ENCODE results near the gene OR5C1.

Gene OR5C1

DNA sequence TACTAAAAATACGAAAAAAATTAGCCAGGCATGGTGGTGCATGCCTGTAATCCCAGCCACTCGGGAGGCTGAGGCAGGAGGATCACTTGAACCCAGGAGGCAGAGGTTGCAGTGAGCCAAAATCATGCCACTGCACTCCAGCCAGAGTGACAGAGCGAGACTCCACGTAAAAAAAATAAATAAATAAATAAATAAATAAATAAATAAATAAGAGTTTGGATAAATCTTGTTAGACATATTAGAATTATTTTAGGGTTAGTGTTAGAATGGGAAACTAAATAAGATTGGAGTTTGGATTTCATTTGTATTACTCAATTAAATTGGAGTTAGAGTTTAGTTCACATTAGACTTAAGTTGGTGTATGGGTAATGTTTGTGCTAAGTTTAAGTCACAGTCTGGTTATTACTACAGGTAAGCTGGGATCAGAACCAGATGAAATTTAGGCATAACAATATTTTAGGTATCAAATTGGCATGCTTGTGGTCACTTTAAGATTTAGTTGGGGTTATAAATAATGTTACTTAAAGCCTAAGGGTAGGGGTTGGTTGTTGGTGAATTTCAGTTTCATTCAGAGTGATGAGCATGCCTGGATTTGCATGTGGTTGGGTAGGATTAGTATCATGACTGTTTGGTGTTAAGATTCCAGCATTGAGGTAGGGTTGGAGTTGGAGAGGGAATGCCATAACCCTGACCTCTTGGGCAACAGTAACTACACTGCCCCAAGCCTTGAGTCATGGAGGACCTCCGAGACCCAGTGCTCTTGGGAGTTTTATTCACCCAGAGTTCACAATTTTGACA lies 3.3 kb downstream of the OR5C1 start:
- TF ChIP-seq, protein P1, sequence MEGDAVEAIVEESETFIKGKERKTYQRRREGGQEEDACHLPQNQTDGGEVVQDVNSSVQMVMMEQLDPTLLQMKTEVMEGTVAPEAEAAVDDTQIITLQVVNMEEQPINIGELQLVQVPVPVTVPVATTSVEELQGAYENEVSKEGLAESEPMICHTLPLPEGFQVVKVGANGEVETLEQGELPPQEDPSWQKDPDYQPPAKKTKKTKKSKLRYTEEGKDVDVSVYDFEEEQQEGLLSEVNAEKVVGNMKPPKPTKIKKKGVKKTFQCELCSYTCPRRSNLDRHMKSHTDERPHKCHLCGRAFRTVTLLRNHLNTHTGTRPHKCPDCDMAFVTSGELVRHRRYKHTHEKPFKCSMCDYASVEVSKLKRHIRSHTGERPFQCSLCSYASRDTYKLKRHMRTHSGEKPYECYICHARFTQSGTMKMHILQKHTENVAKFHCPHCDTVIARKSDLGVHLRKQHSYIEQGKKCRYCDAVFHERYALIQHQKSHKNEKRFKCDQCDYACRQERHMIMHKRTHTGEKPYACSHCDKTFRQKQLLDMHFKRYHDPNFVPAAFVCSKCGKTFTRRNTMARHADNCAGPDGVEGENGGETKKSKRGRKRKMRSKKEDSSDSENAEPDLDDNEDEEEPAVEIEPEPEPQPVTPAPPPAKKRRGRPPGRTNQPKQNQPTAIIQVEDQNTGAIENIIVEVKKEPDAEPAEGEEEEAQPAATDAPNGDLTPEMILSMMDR (IDR thresholded peaks at IDR 0.05; ENCODE audit: insufficient read depth, low read length, missing control alignments): no peak
- POLR2A ChIA-PET: no interaction called here

DNA sequence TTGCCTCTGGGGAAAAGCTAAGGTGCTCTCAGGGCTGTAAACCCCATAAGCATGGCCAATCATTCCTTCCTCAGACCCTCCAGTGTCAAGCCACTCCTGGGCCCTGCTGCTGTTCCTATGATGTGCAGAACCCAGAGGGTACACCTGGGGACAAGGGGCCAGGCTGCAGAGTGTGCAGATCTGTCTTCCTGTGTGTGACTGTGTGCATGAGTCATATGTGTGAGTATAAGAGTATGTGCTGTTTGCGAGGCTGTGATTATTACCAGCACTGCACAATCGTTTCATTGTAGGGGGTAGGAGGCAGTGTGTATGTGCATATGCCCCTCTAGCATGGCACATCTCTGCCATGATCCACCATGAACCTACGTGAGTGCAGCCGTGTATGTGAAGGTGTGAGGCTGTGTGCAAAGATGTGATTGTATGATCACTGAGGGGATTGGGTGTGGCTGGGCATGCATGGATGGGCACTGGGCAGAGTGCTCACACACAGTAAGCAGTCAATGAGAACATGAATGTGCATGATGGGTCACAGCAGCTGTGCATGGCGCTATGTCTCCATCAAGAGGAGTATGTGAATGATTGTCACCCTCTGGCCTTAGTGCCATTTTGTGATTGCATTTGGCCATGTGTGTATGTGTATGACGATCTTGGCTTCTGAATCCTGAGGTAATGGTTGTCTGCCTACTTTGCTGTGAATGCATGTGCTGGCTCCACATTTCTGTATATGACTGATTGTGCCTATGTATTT lies 8.8 kb downstream of the OR5C1 start:
- no peak for DNase-seq (ENCODE audit: low read depth, low spot score)
- CTCF ChIA-PET: no interaction called here
- H3K4me3 ChIP-seq (ENCODE audit: low read depth, low read length): no peak overlapping the region
- TF ChIP-seq, protein P1 (IDR thresholded peaks at IDR 0.05; ENCODE audit: insufficient read depth, low read length, missing control alignments): no peak
- POLR2A ChIA-PET: no interaction called here

More for the DNA sequence above, 3.3 kb downstream of the OR5C1 start:
- no peak for DNase-seq (ENCODE audit: low read depth, low spot score)
- H3K4me3 ChIP-seq (ENCODE audit: low read depth, low read length): no peak overlapping the region
- CTCF ChIA-PET: no interaction called here

DNA sequence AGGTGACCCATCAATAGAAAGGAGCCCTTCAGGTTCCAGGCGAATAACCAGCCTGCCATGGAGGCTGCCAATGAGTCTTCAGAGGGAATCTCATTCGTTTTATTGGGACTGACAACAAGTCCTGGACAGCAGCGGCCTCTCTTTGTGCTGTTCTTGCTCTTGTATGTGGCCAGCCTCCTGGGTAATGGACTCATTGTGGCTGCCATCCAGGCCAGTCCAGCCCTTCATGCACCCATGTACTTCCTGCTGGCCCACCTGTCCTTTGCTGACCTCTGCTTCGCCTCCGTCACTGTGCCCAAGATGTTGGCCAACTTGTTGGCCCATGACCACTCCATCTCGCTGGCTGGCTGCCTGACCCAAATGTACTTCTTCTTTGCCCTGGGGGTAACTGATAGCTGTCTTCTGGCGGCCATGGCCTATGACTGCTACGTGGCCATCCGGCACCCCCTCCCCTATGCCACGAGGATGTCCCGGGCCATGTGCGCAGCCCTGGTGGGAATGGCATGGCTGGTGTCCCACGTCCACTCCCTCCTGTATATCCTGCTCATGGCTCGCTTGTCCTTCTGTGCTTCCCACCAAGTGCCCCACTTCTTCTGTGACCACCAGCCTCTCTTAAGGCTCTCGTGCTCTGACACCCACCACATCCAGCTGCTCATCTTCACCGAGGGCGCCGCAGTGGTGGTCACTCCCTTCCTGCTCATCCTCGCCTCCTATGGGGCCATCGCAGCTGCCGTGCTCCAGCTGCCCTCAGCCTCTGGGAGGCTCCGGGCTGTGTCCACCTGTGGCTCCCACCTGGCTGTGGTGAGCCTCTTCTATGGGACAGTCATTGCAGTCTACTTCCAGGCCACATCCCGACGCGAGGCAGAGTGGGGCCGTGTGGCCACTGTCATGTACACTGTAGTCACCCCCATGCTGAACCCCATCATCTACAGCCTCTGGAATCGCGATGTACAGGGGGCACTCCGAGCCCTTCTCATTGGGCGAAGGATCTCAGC lies 11.6 kb downstream of the OR5C1 start, which contains the start of gene OR1K1:
Gene OR1K1 (plus strand): TSS at position 58 of the 995 bp plus-strand sequence. CDS start 0 bp downstream, at position 58.
- POLR2A ChIA-PET: no interaction called here
- TF ChIP-seq, protein P1 (IDR thresholded peaks at IDR 0.05; ENCODE audit: insufficient read depth, low read length, missing control alignments): no peak
- no peak for DNase-seq (ENCODE audit: low read depth, low spot score)
- no peak within 1 kb of the TSS for H3K4me3 ChIP-seq (ENCODE audit: low read depth, low read length)
- CTCF ChIA-PET: no interaction called here

DNA sequence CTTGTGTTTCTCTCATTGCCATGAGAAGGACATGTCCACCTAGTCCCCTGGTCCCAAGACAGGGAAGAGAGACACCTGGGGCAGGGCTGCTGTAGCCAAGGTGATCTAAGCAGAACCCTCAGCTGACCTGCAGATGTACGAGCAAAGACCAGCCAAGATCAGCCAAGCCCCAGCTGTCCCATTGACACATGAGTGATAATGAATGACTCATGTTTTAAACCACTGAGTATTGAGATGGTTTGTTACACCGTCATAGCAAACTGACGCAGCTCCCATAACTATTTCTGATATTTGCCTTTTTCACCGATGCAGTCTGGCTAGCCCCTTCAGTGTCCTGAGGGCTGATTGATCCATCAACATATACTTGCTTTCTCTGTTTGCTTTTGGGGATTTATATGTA lies 17.9 kb downstream of the OR5C1 start:
- ChIA-PET POLR2A (no interaction called here), CTCF (interaction anchor here (0.9 to 17.8 kb wide), 6 partner anchors 10 to 707 kb away, joined by 3 to 242 read pairs (median 4); no protein-coding TSS in a partner anchor)
- H3K4me3 ChIP-seq (ENCODE audit: low read depth, low read length): no peak overlapping the region
- TF ChIP-seq, protein P1 (IDR thresholded peaks at IDR 0.05; ENCODE audit: insufficient read depth, low read length, missing control alignments): no peak
- no peak for DNase-seq (ENCODE audit: low read depth, low spot score)

DNA sequence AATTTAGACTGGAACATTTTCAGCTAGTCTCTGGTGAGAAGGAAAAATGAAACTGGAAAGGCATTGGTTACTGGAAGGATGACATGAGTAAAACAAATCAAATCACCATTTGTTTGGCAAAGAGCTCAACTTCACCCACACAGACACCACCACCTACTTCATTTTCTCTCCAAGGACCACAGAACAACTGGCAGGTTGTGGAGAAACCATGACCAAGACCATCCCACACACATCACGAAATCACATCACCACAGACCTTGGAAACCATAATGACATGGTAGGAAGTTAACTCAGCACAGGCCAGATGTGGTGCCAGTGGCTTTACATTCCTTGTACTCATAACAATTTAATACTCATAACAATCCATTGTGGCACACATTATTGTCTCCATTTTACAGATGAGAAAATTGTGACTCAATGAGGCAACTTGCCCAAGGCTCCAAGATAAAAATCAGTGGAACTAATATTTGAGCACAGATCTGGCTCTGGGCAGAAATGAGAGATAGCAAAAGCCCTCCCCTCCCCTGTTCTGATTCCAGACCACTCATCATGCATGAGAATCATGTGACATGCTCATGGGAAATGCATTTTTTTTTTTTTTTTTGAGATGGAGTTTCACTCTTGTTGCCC lies 18.7 kb downstream of the OR5C1 start:
- H3K4me3 ChIP-seq (ENCODE audit: low read depth, low read length): no peak overlapping the region
- no peak for DNase-seq (ENCODE audit: low read depth, low spot score)
- ChIA-PET POLR2A (no interaction called here), CTCF (interaction anchor here (0.9 to 17.8 kb wide), 9 partner anchors 9 to 708 kb away, joined by 3 to 242 read pairs (median 4); no protein-coding TSS in a partner anchor)
- TF ChIP-seq, protein P1 (IDR thresholded peaks at IDR 0.05; ENCODE audit: insufficient read depth, low read length, missing control alignments): no peak
